Measurements from ENCODE around the gene IGFLR1.
"Not testable (repeated sequence)": the region's sequence is repeated elsewhere in the genome, so short reads cannot be mapped to it uniquely, and the experiment has no call there.

IGFLR1 gene

GRCh38 chr19:35692010-35692409, 50.2 kb downstream of the IGFLR1 start:
- no peaks in the 10 kb centered on the region for H3K27me3 ChIP-seq (ENCODE audit: control insufficient read depth, insufficient read depth, low read length)
- no peaks in the 10 kb centered on the region for H3K36me3 ChIP-seq (ENCODE audit: control insufficient read depth, insufficient read depth, low read length)
- no peaks in the 10 kb centered on the region for H3K4me1 ChIP-seq (ENCODE audit: control insufficient read depth, insufficient read depth, low read length)
- peaks cover 5% of the 10 kb centered on the region for H3K9me3 ChIP-seq (ENCODE audit: control insufficient read depth, insufficient read depth, low read depth, low read length)
- no peak overlapping the region for H3K27ac ChIP-seq (ENCODE audit: low read depth, low read length)
- no peak overlapping the region for H3K9ac ChIP-seq (ENCODE audit: low read length)
- no peak overlapping the region for H3K4me3 ChIP-seq (ENCODE audit: low read depth, low read length)

- H3K9me3 ChIP-seq (ENCODE audit: control insufficient read depth, insufficient read depth, low read depth, low read length); H3K27me3 ChIP-seq (ENCODE audit: control insufficient read depth, insufficient read depth, low read length); H3K4me1 ChIP-seq (ENCODE audit: control insufficient read depth, insufficient read depth, low read length); H3K4me3 ChIP-seq (ENCODE audit: low read depth, low read length); H3K27ac ChIP-seq (ENCODE audit: low read depth, low read length); H3K9ac ChIP-seq (ENCODE audit: low read length); H3K36me3 ChIP-seq (ENCODE audit: control insufficient read depth, insufficient read depth, low read length): not testable (repeated sequence)
These were observed 51.1 kb downstream of the IGFLR1 start for GRCh38 chr19:35691106-35691505.

GRCh38 chr19:35689836-35690235, 52.4 kb downstream of the IGFLR1 start:
- Histone ChIP-seq H3K27me3 (ENCODE audit: control insufficient read depth, insufficient read depth, low read length) (no peaks in the 10 kb centered on the region), H3K9me3 (ENCODE audit: control insufficient read depth, insufficient read depth, low read depth, low read length) (no peaks in the 10 kb centered on the region), H3K4me3 (ENCODE audit: low read depth, low read length) (no peak overlapping the region), H3K36me3 (ENCODE audit: control insufficient read depth, insufficient read depth, low read length) (no peaks in the 10 kb centered on the region), H3K4me1 (ENCODE audit: control insufficient read depth, insufficient read depth, low read length) (no peaks in the 10 kb centered on the region), H3K27ac (ENCODE audit: low read depth, low read length) (no peak overlapping the region), H3K9ac (ENCODE audit: low read length) (no peak overlapping the region)

Data from HUES6 (cell line).